ENCODE data around the gene PML.
"Not testable (repeated sequence)": the region's sequence is repeated elsewhere in the genome, so short reads cannot be mapped to it uniquely, and the experiment has no call there.

Gene PML

GRCh38 chr15:73959012-73959581, 35.4 kb upstream of the PML start:
- DNase-seq (ENCODE audit: low read depth in 2 of 2), result no peak

GRCh38 chr15:73959801-73960200, 34.7 kb upstream of the PML start:
- DNase-seq (ENCODE audit: low read depth in 2 of 2), result no peak

GRCh38 chr15:73960472-73961070, 33.9 kb upstream of the PML start:
- not testable (repeated sequence) for DNase-seq (ENCODE audit: low read depth in 2 of 2)

GRCh38 chr15:73962433-73962832, 32.1 kb upstream of the PML start:
- DNase-seq (ENCODE audit: low read depth in 2 of 2), result no peak

GRCh38 chr15:73964736-73965093, 29.8 kb upstream of the PML start:
- peak; percentile 67 to 73 for DNase-seq (ENCODE audit: low read depth in 2 of 2)

GRCh38 chr15:73965094-73965757, 29.3 kb upstream of the PML start:
- no peak for DNase-seq (ENCODE audit: low read depth in 2 of 2)

- no peak for DNase-seq (ENCODE audit: low read depth in 2 of 2)
Observed at GRCh38 chr15:73965758-73966113, 28.8 kb upstream of the PML start.

- no peak for DNase-seq (ENCODE audit: low read depth in 2 of 2)
Observed at GRCh38 chr15:73968461-73968860, 26.1 kb upstream of the PML start.

- no peak for DNase-seq (ENCODE audit: low read depth in 2 of 2)
Observed at GRCh38 chr15:73969151-73969759, 25.3 kb upstream of the PML start.

GRCh38 chr15:73972984-73973682, 21.4 kb upstream of the PML start:
- peak; percentile 63 to 64 for DNase-seq (ENCODE audit: low read depth in 2 of 2)

GRCh38 chr15:73973683-73974200, 20.8 kb upstream of the PML start:
- not testable (repeated sequence) for DNase-seq (ENCODE audit: low read depth in 2 of 2)

GRCh38 chr15:73975440-73976125, 18.9 kb upstream of the PML start:
- not testable (repeated sequence) for DNase-seq (ENCODE audit: low read depth in 2 of 2)

- no peak for DNase-seq (ENCODE audit: low read depth in 2 of 2)
Observed at GRCh38 chr15:73978896-73979295, 15.6 kb upstream of the PML start.

- DNase-seq (ENCODE audit: low read depth in 2 of 2), result no peak
Observed at GRCh38 chr15:73979636-73980035, 14.9 kb upstream of the PML start.

GRCh38 chr15:73981761-73982221, 12.7 kb upstream of the PML start:
- DNase-seq (ENCODE audit: low read depth in 2 of 2), result no peak

GRCh38 chr15:73982222-73982962, 12.1 kb upstream of the PML start:
- DNase-seq (ENCODE audit: low read depth in 2 of 2), result no peak

- no peak for DNase-seq (ENCODE audit: low read depth in 2 of 2)
Observed at GRCh38 chr15:73983211-73983727, 11.2 kb upstream of the PML start.

- DNase-seq (ENCODE audit: low read depth in 2 of 2), result no peak
Observed at GRCh38 chr15:73983773-73984172, 10.7 kb upstream of the PML start.

GRCh38 chr15:73984208-73984979, 10.1 kb upstream of the PML start:
- DNase-seq (ENCODE audit: low read depth in 2 of 2), result no peak
